K562 (cell line): ENCODE measurements around the gene RASSF3. TPM values are rescaled to one million over a fixed set of nuclear protein-coding genes. Genes with fewer than 3 reads are reported as not detected.

ENCODE experiments used
- CLOCK ChIP-seq: fragments of 250-450 bp; sonication (Bioruptor Pico); IDR thresholded peaks from 2 replicates; pipeline ENCODE4 v1.4.0; 2020; ENCODE audit warnings: mild to moderate bottlenecking, moderate library complexity, borderline replicate concordance
- CSDE1 ChIP-seq, 2 experiments: fragments of 450-650 bp; IDR thresholded peaks; 2 replicates each; pipeline ENCODE4 v1.6.1; 2016; ENCODE audit warnings: mild to moderate bottlenecking in 1 of 2
- RFX1 ChIP-seq: fragments of 450-650 bp; IDR thresholded peaks from 2 replicates; pipeline ENCODE4 v1.6.1; 2016; ENCODE audit warnings: mild to moderate bottlenecking, moderate library complexity
- RNF219 ChIP-seq: fragments of 250-450 bp; sonication (Bioruptor Pico); IDR thresholded peaks from 2 replicates; pipeline ENCODE4 v1.5.0; 2022; ENCODE audit warnings: mild to moderate bottlenecking
- polyA plus RNA-seq, 8 experiments: library from polyadenylated mRNA; depleted of rRNA in 4 of 8; stranded (reverse) in 5 of 8; unstranded in 3 of 8; fragments of >200 nt; fragmentation: Nextera tagmentation in 2 of 8; fragmentation: Illumina TruSeq in 1 of 8; extraction: Ambion mirVana in 2 of 8; extraction: Trizol in 1 of 8; gene quantifications; 2 replicates each; pipeline versions ENCODE4 v1.2.1 to v1.2.3, GENCODE V29; 2011 to 2014; ENCODE audit warnings: inconsistent platforms in 1 of 8, missing spikeins in 1 of 8
- total RNA-seq, 7 experiments: library from RNA; depleted of rRNA in 6 of 7; stranded (reverse); fragments of >200 nt in 6 of 7; fragmentation: Illumina TruSeq in 2 of 7; extraction: Trizol in 2 of 7; gene quantifications; 2 replicates each; pipeline versions ENCODE4 v1.2.1 to v1.2.3, GENCODE V29; 2011 to 2021; ENCODE audit warnings: low replicate concordance in 1 of 7
- TF ChIP-seq, protein P1 (sequence below), 2 experiments: IDR thresholded peaks in 1 of 2; conservative IDR thresholded peaks in 1 of 2; 2 replicates each; pipeline ENCODE4 v1.6.1; 2016; ENCODE audit warnings: low read depth in 2 of 2, mild to moderate bottlenecking in 1 of 2, missing compliant biosample characterization in 1 of 2, missing genetic modification characterization in 1 of 2, moderate library complexity in 1 of 2

The RASSF3 gene
- total and polyA plus RNA-seq, 9 of the 15 experiments (the other 6 are each of a cell fraction or from before 2014, with no cell fraction given) = 3.7 to 39.2 (median 20.2) TPM

DNA sequence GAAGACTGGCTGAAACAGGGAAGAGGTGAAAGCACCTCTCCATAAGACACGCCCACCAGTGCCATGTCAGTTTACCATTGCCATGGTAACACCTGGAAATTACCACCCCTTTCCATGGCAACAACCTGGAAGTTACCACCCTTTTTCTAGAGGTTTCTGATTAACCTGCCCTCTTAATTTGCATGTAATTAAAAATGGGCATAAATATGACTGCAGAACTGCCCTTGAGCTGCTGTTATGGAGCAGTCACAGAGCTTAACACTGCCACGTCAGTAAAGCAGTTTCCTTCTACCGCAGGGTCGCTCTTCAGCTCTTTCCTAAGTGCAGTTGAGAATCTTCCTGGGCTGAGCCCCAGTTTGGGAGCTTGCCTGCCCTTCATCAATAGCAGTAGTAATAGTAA lies 55.2 kb downstream of the RASSF3 start (continued):
- no peak for TF ChIP-seq RNF219 (CRISPR knock-in tag)
- peak; percentile 95 for TF ChIP-seq RFX1
- peak in 1 of 2 experiments; percentile 66; a peak in 2 of 4 replicates for TF ChIP-seq CSDE1 (IDR thresholded peaks at IDR 0.05)
- TF ChIP-seq CLOCK = no peak
- TF ChIP-seq, protein P1, sequence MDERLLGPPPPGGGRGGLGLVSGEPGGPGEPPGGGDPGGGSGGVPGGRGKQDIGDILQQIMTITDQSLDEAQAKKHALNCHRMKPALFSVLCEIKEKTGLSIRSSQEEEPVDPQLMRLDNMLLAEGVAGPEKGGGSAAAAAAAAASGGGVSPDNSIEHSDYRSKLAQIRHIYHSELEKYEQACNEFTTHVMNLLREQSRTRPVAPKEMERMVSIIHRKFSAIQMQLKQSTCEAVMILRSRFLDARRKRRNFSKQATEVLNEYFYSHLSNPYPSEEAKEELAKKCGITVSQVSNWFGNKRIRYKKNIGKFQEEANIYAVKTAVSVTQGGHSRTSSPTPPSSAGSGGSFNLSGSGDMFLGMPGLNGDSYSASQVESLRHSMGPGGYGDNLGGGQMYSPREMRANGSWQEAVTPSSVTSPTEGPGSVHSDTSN (CRISPR knock-in tag; IDR thresholded peaks at IDR 0.05; ENCODE audit: low read depth) = no peak
- TF ChIP-seq, protein P1 (tag; conservative IDR thresholded peaks at IDR 0.05; ENCODE audit: low read depth) = peak; percentile 38; the same call in 1 of the 2 replicates
